GM18858 (cell line): ENCODE results near the gene AOC2.
"Not testable (repeated sequence)": the region's sequence is repeated elsewhere in the genome, so short reads cannot be mapped to it uniquely, and the experiment has no call there.

Experiments used
- ATAC-seq: cut with Tn5 transposase; IDR thresholded peaks from one replicate; pipeline ENCODE4 v1.9.1; 2021; ENCODE audit not compliant: unreplicated experiment

AOC2 gene

DNA sequence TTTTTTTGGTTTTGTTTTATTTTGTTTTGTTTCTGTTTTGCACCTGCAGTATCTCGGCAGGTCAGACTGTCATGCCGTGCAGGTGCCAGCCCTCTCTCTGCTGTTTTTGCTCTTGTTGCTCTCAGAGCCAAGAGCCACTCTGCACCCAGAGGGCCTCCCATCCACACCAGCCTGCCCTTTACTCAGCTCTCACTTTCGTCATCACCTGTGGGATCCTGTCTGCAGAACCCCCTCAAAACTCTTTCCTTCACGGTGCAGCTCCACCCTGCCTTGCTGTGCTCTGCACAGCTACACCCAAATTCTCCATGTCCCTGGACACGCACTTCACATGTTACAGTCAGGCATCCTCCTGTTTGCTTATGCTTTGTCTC is 9.2 kb downstream of the AOC2 start:
- ATAC-seq: no peak

DNA sequence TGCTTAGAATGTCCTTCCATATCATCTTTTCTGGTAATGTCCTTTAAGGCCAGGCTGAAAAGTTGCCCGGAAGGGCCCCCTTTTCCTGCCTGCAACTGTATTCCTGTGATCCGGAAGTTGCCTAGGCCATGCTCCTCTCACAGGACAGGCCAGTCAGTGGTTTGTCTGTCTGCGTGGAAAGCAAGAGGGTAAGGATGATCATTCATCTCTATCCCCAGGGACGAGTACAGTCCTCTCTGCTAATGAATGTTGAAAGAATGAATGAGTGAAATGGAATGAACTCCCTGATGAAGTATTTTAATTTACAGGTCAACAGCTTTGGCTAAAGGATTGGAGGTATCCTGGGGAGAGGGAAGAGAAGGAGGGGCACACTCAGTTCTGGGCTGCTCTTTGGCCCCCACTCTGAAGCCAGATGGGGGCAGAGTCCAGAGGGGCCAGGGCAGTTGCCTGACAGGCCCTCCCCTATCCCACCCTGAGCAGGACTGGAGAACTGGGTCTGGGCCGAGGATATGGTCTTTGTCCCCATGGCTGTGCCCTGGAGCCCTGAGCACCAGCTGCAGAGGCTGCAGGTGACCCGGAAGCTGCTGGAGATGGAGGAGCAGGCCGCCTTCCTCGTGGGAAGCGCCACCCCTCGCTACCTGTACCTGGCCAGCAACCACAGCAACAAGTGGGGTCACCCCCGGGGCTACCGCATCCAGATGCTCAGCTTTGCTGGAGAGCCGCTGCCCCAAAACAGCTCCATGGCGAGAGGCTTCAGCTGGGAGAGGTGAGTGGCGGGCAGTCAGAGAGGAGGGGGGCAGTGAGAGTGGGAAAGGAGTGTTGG is 9.8 kb downstream of the AOC2 start:
- ATAC-seq: no peak

DNA sequence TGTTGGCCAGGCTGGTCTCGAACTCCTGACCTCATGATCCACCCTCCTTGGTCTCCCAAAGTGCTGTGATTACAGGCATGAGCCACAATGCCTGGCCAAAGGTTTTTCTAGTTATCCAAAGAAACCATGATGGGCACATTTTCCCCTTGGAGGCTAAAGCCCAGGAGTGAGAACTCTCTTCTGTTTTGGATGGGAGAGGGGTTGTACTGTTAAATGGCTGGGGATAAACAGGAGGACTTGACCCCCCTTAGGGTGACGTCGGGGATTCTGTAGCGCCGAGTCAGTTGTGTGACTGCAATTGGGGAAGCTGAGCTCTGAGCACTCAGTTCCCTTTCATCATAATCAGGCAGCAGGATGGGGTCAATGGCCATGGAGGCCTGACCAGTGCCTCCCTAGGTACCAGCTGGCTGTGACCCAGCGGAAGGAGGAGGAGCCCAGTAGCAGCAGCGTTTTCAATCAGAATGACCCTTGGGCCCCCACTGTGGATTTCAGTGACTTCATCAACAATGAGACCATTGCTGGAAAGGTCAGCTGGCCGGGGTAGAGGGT is 10.7 kb downstream of the AOC2 start:
- ATAC-seq: no peak

DNA sequence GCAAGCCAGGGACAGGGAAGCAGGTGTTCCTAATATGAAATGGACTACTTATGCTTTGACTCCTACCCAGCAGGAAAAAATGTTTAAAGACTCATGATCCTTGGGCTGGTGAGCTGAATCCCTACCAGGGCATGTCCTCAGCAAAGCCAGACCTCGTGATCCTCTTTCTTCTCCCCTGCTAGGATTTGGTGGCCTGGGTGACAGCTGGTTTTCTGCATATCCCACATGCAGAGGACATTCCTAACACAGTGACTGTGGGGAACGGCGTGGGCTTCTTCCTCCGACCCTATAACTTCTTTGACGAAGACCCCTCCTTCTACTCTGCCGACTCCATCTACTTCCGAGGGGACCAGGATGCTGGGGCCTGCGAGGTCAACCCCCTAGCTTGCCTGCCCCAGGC is 11.7 kb downstream of the AOC2 start:
- ATAC-seq: not testable (repeated sequence)

DNA sequence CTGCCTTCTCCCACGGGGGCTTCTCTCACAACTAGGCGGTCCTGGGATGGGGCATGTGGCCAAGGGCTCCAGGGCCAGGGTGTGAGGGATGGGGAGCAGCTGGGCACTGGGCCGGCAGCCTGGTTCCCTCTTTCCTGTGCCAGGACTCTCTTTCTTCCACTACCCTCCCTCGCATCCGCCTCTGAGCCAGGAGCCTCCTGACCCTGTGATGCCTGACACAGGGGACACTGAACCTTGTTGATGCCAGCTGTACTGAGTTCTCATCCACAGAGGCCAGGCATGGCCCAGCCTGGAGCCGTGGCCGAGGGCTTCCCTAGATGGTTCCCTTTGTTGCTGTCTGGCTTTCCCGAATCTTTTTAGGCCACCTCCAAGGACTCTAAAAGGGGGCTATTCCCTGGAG is 12.1 kb downstream of the AOC2 start:
- ATAC-seq: not testable (repeated sequence)

DNA sequence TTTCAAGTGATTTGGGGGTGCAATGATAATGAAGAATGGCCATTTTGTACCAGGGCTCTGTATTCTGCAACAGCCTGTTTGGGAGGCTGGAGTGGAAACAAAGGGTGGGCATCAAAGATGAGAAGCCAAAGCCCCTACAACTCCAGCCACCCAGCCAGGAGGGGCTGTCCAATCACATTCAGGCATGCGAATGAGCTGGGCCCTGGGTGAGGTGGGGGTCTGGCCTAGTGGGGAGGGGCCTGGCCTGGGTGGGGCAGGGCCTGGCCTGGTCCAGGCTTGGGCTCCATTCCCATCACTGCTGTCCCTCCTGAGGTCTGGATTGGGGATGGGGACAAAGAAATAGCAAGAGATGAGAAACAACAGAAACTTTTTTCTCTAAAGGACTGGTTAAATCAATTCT is 13.0 kb downstream of the AOC2 start:
- no peak for ATAC-seq

DNA sequence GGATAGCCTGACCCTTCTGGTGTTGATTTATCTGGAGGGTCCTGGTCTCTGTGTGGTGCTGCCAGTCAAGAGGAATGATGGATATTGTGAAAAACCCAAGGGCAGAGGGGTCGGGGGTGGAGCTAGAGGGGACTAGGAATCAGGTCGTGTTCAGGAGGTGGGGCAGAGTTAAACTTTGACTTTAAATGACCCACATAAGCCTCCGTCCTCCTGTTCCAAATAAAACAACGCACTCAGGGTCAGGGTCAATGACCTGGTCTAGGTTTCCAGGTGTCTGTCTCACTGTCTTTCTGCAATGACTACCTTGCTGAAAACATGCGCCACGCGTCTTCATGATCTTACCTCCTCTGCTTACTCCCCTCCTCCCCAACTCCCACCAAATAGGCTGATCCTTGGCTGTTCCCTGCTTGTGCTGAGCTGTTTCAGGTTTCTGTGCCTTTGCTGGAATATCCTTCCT is 21.3 kb downstream of the AOC2 start:
- ATAC-seq: no peak

DNA sequence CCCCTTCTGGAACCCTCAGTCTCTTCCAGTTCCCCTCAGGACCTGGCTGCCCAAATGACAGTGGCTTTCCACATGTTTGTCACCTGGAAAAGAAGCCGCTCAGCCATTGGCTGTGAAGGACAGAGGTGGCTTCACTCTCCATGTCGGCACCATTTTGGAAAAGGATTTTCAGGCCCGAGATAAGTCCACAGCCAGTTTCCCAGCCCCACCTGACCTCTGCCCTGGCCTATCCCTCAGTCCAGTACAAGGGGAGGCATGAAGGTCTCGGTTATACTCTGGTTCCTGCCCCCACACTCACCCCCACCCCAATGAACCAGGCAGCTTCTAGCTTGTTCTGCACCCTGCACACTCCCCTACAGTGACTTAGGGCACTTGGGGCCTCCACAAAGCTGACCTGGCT is 21.8 kb downstream of the AOC2 start:
- no peak for ATAC-seq

DNA sequence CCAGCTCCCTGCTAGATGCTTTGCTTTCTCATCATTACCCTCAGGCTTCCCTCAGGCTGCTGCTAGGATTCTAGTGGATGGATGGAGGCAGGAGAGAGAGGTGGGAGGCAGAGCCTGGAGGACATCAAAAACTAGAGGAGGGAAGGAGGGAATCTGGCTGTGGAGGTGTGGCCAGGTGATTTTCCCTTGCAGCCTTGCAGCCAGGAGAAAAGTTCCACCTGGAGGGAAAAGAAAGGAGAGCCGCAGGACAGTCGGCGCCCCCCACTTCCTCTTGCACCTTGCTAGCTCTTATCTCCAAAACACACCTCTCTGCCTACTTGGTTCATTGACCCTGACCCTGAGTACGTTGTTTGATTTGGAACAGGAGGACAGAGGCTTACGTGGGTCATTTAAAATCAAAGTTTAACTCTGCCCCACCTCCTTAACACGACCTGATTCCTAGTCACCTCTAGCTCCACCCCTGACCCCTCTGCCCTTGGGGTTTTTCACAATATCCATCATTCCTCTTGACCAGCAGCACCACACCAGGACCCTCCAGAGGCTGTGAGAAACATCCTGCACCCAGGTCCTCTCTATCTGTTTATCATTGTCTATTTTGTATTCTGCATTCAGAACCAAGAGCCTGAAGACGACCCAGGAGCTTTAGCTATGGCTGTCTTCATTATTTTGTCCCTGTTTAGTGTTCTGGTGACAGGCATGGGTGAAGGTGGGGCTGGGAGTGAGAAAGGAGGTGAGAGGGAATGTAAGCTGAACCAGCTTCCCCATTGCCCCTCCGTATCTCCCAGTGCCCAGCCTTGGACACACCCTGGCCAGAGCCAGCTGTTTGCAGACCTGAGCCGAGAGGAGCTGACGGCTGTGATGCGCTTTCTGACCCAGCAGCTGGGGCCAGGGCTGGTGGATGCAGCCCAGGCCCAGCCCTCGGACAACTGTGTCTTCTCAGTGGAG is 22.5 kb downstream of the AOC2 start:
- ATAC-seq: no peak

DNA sequence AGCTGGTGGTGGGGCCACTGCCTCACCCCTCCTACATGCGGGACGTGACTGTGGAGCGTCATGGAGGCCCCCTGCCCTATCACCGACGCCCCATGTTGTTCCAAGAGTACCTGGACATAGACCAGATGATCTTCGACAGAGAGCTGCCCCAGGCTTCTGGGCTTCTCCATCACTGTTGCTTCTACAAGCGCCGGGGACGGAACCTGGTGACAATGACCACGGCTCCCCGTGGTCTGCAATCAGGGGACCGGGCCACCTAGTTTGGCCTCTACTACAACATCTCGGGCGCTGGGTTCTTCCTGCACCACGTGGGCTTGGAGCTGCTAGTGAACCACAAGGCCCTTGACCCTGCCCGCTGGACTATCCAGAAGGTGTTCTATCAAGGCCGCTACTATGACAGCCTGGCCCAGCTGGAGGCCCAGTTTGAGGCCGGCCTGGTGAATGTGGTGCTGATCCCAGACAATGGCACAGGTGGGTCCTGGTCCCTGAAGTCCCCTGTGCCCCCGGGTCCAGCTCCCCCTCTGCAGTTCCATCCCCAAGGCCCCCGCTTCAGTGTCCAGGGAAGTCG is 23.4 kb downstream of the AOC2 start:
- not testable (repeated sequence) for ATAC-seq

DNA sequence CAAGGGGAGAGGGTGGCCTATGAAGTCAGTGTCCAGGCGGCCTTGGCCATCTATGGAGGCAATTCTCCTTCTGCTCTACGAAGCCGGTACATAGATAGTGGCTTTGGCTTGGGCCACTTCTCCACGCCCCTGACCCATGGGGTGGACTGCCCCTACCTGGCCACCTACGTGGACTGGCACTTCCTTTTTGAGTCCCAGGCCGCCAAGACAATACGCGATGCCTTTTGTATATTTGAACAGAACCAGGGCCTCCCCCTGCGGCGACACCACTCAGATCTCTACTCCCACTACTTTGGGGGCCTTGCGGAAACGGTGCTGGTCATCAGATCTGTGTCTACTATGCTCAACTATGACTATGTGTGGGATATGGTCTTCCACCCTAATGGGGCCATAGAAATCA is 24.0 kb downstream of the AOC2 start:
- no peak for ATAC-seq

DNA sequence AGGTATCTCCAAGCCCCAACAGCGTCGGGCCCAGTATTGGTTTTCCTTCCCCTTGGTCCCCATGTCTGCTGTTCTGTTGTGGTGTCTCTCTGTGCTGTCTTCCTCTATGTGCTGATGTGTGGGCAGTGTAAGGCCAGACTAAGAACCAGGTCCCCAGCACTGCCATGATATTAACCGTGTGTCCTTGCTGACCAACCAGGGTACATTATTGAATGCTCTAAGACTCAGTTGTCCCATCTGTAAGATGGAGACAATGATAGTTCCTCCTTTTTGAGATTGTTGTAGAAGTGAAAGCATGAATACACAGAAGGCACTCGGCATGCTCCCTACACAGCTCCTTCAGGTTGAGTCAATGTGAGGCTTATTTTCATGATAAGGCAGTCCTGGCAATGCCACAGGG is 27.3 kb downstream of the AOC2 start:
- ATAC-seq: no peak

DNA sequence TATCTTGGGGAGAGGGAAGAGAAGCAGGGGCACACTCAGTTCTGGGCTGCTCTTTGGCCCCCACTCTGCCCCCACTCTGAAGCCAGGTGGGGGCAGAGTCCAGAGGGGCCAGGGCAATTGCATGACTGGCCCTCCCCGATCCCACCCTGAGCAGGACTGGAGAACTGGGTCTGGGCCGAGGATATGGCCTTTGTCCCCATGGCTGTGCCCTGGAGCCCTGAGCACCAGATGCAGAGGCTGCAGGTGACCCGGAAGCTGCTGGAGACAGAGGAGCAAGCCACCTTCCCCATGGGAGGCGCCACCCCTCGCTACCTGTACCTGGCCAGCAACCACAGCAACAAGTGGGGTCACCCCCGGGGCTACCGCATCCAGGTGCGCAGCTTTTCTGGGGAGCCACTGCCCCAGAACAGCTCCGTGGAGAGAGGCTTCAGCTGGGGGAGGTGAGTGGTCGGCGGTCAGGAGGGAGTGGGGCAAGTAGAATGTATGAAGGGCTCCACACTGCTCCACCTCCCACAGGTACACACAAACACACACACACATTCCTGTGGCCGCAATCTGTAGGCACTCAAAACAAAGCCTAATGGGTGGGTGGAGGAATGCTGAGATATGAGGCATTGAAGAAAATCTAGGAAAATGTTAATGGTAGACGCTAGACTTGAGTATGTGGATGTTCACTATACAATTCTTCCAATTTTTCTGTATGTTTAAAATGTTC is 28.0 kb downstream of the AOC2 start:
- no peak for ATAC-seq

DNA sequence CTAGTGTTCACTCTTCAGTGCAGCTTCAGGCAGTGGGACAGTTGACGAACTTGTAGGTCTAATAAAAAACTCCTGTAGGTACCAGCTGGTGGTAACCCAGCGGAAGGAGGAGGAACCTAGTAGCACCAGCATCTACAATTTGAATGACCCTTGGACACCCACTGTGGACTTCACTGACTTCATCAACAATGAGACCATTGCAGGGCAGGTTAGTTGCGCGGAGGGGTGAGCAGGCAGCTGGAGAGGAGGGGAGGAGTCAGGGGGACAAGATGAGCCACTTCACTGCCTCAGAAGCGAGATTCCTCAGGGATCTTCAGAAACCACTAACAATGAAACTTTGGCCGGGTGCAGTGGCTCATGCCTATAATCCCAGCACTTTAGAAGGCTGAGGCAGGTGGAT is 28.9 kb downstream of the AOC2 start:
- no peak for ATAC-seq

DNA sequence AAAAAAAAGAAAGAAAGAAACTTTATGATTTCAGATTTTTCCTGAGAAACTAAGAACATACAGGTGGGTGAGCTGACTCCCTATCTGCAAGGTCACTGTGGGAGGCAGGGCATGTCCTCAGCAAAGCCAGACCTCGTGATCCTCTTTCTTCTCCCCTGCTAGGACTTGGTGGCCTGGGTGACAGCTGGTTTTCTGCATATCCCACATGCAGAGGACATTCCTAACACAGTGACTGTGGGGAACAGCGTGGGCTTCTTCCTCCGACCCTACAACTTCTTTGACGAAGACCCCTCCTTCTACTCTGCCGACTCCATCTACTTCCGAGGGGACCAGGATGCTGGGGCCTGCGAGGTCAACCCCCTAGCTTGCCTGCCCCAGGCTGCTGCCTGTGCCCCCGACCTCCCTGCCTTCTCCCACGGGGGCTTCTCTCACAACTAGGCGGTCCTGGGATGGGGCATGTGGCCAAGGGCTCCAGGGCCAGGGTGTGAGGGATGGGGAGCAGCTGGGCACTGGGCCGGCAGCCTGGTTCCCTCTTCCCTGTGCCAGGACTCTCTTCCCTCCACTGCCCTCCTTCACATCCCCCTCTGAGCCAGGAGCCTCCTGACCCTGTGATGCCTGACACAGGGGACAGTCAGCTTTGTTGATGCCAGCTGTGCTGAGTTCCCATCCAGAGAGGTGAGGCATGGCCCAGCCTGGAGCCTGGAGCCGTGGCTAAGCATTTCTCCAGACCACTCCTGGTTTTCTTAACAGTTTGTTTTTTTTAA is 29.7 kb downstream of the AOC2 start:
- not testable (repeated sequence) for ATAC-seq

DNA sequence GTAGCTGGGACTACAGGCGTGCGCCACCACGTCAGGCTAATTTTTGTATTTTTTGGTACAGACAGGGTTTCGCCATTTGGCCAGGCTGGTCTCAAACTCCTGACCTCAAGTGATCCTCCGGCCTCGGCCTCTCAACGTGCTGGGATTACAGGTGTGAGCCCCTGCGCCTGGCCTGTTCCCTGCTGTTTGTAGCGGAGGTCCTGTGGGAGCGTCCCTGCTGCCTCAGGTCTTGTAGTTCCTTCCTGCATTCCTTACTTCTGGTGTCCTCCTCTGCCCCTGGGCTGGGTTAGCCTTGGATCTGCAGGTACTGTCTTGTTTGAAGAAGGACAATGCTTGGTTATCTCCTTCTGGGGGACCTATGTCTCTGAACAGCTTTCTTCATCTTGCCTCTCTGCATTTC is 32.7 kb downstream of the AOC2 start:
- ATAC-seq: no peak

DNA sequence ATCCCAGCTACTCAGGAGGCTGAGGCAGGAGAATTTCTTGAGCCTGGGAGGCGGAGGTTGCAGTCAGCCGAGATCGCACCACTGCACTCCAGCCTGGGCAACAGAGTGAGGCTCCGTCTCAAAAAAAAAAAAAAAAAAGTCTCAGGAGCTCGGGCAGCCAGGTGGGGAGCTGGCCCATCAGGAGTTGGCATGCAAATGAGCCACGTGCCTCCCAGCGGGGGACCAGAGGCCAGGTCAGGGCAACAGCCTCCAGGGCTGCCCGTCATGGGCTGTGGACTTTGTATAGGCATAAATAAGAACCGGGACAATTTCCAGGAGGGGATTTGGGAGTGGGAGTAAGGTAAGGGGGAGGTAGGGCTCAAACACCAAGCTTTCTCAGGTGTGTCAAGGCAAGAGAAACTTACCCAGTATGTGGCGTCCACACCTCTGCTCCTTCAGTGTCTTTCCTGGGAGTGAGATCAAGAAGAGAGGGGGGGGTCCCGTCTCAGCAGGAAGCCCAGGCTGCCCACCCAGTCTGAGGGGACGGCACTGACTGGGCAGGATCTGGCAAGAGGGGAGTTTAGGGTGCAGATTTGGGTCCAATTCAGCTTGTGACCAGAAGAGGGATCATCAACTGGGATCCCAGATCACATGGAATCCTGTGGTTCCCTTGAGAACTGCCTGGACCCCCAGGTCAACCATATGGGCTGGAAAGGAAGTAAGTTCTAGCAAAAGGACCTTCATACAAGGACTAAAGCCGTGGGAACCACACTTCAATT is 33.9 kb downstream of the AOC2 start:
- ATAC-seq: no peak

DNA sequence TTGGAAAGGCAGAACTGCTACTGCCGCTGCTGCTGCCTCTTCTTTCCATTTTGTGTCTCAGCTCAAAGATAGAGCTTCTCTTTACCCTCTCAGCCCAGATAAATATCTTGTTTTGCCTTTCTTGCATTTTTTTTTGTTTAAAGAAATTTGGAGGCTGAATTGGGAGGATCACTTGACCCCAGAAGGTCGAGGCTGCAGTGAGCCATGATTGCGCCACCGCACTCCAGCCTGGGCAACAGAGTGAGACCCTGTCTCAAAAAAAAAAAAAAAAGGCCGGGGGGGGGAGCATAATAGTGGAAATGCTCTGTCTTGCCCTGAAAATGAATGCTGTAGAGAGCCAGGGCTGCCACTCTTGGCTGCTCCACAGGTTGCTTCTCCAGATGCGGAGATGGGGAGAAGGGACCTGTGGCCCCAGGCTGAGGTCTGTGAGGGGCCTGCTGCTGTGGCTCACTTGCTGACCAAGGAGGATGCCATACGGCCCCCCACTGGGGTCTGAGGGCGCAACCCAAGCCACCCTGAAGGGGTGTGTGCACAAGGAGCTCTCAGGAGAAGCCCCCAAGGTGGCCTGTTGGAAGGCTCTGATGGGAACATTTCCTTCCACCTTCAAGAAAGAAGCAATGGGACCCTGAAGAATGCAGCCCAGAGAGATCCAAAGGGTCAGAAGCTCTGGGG is 34.7 kb downstream of the AOC2 start:
- no peak for ATAC-seq

DNA sequence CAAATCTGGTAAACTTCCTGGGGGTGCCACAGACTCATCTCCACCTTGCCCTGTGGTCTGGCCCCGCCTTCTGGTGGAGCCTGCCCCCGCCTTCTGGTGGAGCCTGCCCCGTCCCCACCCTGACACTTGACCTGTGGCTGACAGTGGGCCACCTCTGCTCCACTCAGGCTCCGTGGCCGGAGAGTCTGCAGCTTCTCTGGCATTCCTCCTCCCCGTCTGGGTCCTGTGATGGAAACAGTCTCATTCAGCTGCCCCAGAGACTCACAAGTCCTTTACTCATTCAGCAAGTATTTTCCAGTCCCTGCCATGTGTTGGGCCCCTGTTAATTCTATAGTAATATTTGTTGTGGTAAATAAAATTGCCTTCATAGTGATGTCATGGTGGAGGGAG is 35.2 kb downstream of the AOC2 start:
- ATAC-seq: no peak
